H1 (cell line): ENCODE data around the gene AKIRIN2. TPM values are rescaled to one million over a fixed set of nuclear protein-coding genes. Genes with fewer than 3 reads are reported as not detected.

Experiments used
- CTCF ChIA-PET: fragments of 300-600 bp; sonication (Branson Sonifier 250); formaldehyde crosslinking; loops from one replicate; lab custom pipeline; 2021; ENCODE audit not compliant: partially characterized antibody; lab: Charles Lee
- POLR2A ChIA-PET: fragments of 300-600 bp; sonication (Branson Sonifier 250); formaldehyde crosslinking; loops from one replicate; lab custom pipeline; 2021; ENCODE audit warnings: inconsistent platforms; ENCODE audit not compliant: partially characterized antibody; lab: Charles Lee
- DNase-seq, 2 experiments: peaks; one replicate each; pipeline versions ENCODE4 v3.0.0 to v3.0.0-alpha.2; 2010 to 2022; ENCODE audit warnings: low spot score in 2 of 2, low read depth in 1 of 2, mixed read lengths in 1 of 2
- FAIRE-seq: peaks from 2 replicates; lab custom pipeline; 2011; peaks lifted over from hg19 to GRCh38; lab: Jason Lieb, UNC
- H2AFZ ChIP-seq: 2 replicates; pipeline ENCODE4 v1.8.1; 2012; ENCODE audit warnings: low read length, inconsistent platforms
- H2AK5ac ChIP-seq: 2 replicates; pipeline ENCODE4 v1.6.1; 2013; ENCODE audit warnings: low read depth, low read length
- H2BK120ac ChIP-seq: replicated peaks from 2 replicates; pipeline ENCODE3; 2013; ENCODE audit warnings: low read depth, low read length, inconsistent platforms
- H2BK12ac ChIP-seq: 2 replicates; pipeline ENCODE4 v1.6.1; 2013; ENCODE audit warnings: low read depth, low read length
- H2BK15ac ChIP-seq: 2 replicates; pipeline ENCODE4 v1.6.1; 2013; ENCODE audit warnings: low read length
- H2BK20ac ChIP-seq: 2 replicates; pipeline ENCODE4 v1.6.1; 2013; ENCODE audit warnings: low read length
- H2BK5ac ChIP-seq: 2 replicates; pipeline ENCODE4 v1.6.1; 2013; ENCODE audit warnings: low read depth, low read length
- H3K14ac ChIP-seq: 2 replicates; pipeline ENCODE4 v1.6.1; 2013; ENCODE audit warnings: inconsistent platforms; ENCODE audit not compliant: insufficient read length
- H3K18ac ChIP-seq: 2 replicates; pipeline ENCODE4 v1.6.1; 2013; ENCODE audit warnings: low read length; ENCODE audit errors: extremely low read depth
- H3K23ac ChIP-seq: 2 replicates; pipeline ENCODE4 v1.6.1; 2013; ENCODE audit warnings: inconsistent platforms; ENCODE audit not compliant: insufficient read length
- H3K23me2 ChIP-seq: 2 replicates; pipeline ENCODE4 v1.6.1; 2013; ENCODE audit warnings: low read depth, low read length
- H3K27ac ChIP-seq: 2 replicates; pipeline ENCODE4 v1.6.1; 2011; ENCODE audit warnings: low read depth, low read length, inconsistent platforms
- H3K27me3 ChIP-seq, 4 experiments: replicated peaks in 1 of 4; 1 replicate in 1 of 4; 2 replicates in 3 of 4; pipeline versions ENCODE4 v1.6.1 to v1.8.1; 2011 to 2013; ENCODE audit warnings: low read length in 3 of 4, mild to moderate bottlenecking in 3 of 4, inconsistent platforms in 2 of 4, mixed read lengths in 2 of 4, moderate library complexity in 1 of 4; ENCODE audit not compliant: control insufficient read depth in 3 of 4, insufficient read depth in 3 of 4; ENCODE audit errors: extremely low read depth in 1 of 4
- H3K36me3 ChIP-seq, 4 experiments: 2 replicates each; pipeline versions ENCODE4 v1.6.1 to v1.8.1; 2011 to 2013; ENCODE audit warnings: mild to moderate bottlenecking in 4 of 4, low read length in 3 of 4, moderate library complexity in 2 of 4, control low read depth in 1 of 4, inconsistent platforms in 1 of 4; ENCODE audit not compliant: insufficient read depth in 4 of 4, control insufficient read depth in 2 of 4
- H3K4ac ChIP-seq: replicated peaks from 2 replicates; pipeline ENCODE3; 2013; ENCODE audit warnings: low read length, low read depth, mixed read lengths, inconsistent platforms; ENCODE audit not compliant: insufficient read length
- H3K4me1 ChIP-seq, 4 experiments: replicated peaks in 1 of 4; 1 replicate in 1 of 4; 2 replicates in 3 of 4; pipeline versions ENCODE4 v1.6.1 to v1.8.1; 2011 to 2013; ENCODE audit warnings: low read length in 3 of 4, inconsistent platforms in 2 of 4, mixed read lengths in 1 of 4; ENCODE audit not compliant: insufficient read depth in 4 of 4, control insufficient read depth in 3 of 4
- H3K4me2 ChIP-seq, 2 experiments: 2 replicates each; pipeline versions ENCODE4 v1.6.1 to v1.8.1; 2011 to 2013; ENCODE audit warnings: low read depth in 2 of 2, low read length in 2 of 2, control low read depth in 1 of 2, inconsistent platforms in 1 of 2, mild to moderate bottlenecking in 1 of 2; ENCODE audit not compliant: insufficient read depth in 1 of 2
- H3K4me3 ChIP-seq, 4 experiments: fragments of 200-600, 300-600 bp in 1 of 4; sonication (generic), shearing (Covaris generic), sonication (Bioruptor Twin) in 1 of 4; 2 replicates each; pipeline versions ENCODE4 v1.5.1 to v1.8.1; 2011 to 2016; ENCODE audit warnings: low read length in 4 of 4, low read depth in 3 of 4, control low read depth in 2 of 4, inconsistent platforms in 2 of 4, mild to moderate bottlenecking in 2 of 4, mixed read lengths in 1 of 4, moderate library complexity in 1 of 4; ENCODE audit not compliant: insufficient read depth in 2 of 4; ENCODE audit errors: extremely low read depth in 1 of 4
- H3K56ac ChIP-seq: replicated peaks from 2 replicates; pipeline ENCODE3; 2013; ENCODE audit warnings: low read depth, mild to moderate bottlenecking, mixed read lengths, low read length, inconsistent platforms; ENCODE audit not compliant: insufficient read length
- H3K79me1 ChIP-seq: 2 replicates; pipeline ENCODE4 v1.6.1; 2013; ENCODE audit warnings: low read depth, low read length, control low read depth
- H3K79me2 ChIP-seq, 2 experiments: 2 replicates each; pipeline versions ENCODE4 v1.6.1 to v1.8.1; 2012 to 2013; ENCODE audit warnings: low read length in 2 of 2, mild to moderate bottlenecking in 2 of 2, inconsistent platforms in 1 of 2; ENCODE audit not compliant: insufficient read depth in 2 of 2, control insufficient read depth in 1 of 2
- H3K9ac ChIP-seq, 4 experiments: replicated peaks in 1 of 4; 1 replicate in 1 of 4; 2 replicates in 3 of 4; pipeline versions ENCODE4 v1.6.1 to v1.8.1; 2011 to 2013; ENCODE audit warnings: low read depth in 3 of 4, low read length in 3 of 4, control low read depth in 2 of 4, mild to moderate bottlenecking in 2 of 4, moderate library complexity in 2 of 4, inconsistent platforms in 1 of 4; ENCODE audit errors: extremely low read depth in 1 of 4
- H3K9me3 ChIP-seq, 2 experiments: 2 replicates each; pipeline versions ENCODE4 v1.6.1 to v1.8.1; 2012 to 2013; ENCODE audit warnings: mild to moderate bottlenecking in 2 of 2, moderate library complexity in 2 of 2, control low read depth in 1 of 2, inconsistent platforms in 1 of 2, low read depth in 1 of 2, low read length in 1 of 2, mixed read lengths in 1 of 2; ENCODE audit not compliant: insufficient read depth in 2 of 2
- H4K20me1 ChIP-seq, 2 experiments: replicated peaks in 1 of 2; 2 replicates each; pipeline versions ENCODE3 to v1.8.1; 2011 to 2013; ENCODE audit warnings: inconsistent platforms in 2 of 2, low read length in 2 of 2, mild to moderate bottlenecking in 1 of 2; ENCODE audit not compliant: insufficient read depth in 2 of 2, control insufficient read depth in 1 of 2
- H4K5ac ChIP-seq: 2 replicates; pipeline ENCODE4 v1.6.1; 2013; ENCODE audit warnings: low read length, low read depth, mixed read lengths, inconsistent platforms; ENCODE audit not compliant: insufficient read length
- H4K8ac ChIP-seq: 2 replicates; pipeline ENCODE4 v1.8.0; 2013; ENCODE audit warnings: mild to moderate bottlenecking, moderate library complexity, low read length, inconsistent platforms; ENCODE audit not compliant: insufficient read depth; ENCODE audit errors: extremely low read depth
- H4K91ac ChIP-seq: replicated peaks from 2 replicates; pipeline ENCODE3; 2013; ENCODE audit warnings: low read length, mixed read lengths, inconsistent platforms; ENCODE audit not compliant: insufficient read length
- BACH1 ChIP-seq: IDR thresholded peaks from 2 replicates; pipeline ENCODE4 v1.6.1; 2012; ENCODE audit warnings: low read length, improper control_type of control experiment
- BRCA1 ChIP-seq: IDR thresholded peaks from 2 replicates; pipeline ENCODE4 v1.6.1; 2012; ENCODE audit warnings: low read depth, low read length, improper control_type of control experiment
- E2F6 ChIP-seq: IDR thresholded peaks from 2 replicates; pipeline ENCODE4 v1.6.1; 2012; ENCODE audit warnings: inconsistent platforms
- JUN ChIP-seq: IDR thresholded peaks from 2 replicates; pipeline ENCODE4 v1.6.1; 2011; ENCODE audit warnings: low read depth, mild to moderate bottlenecking, improper control_type of control experiment, low read length
- JUND ChIP-seq: IDR thresholded peaks from 2 replicates; pipeline ENCODE4 v1.6.1; 2011; ENCODE audit warnings: mild to moderate bottlenecking, improper control_type of control experiment, low read length
- NRF1 ChIP-seq: IDR thresholded peaks from 2 replicates; pipeline ENCODE4 v1.6.1; 2011; ENCODE audit warnings: mild to moderate bottlenecking, low read depth, low read length, improper control_type of control experiment
- PHF8 ChIP-seq: fragments of 200-600 bp; sonication (generic); conservative IDR thresholded peaks from 2 replicates; pipeline ENCODE4 v1.7.1; 2012; ENCODE audit warnings: low read depth, mild to moderate bottlenecking, inconsistent platforms, low read length, moderate library complexity
- POLR2AphosphoS5 ChIP-seq: IDR thresholded peaks from 2 replicates; pipeline ENCODE4 v1.6.1; 2011; ENCODE audit warnings: low read depth, low read length
- SUZ12 ChIP-seq: fragments of 200-600 bp; sonication (generic); IDR thresholded peaks from 2 replicates; pipeline ENCODE4 v1.6.1; 2012; ENCODE audit warnings: mild to moderate bottlenecking, inconsistent platforms, low read length, moderate library complexity, mixed read lengths
- USF2 ChIP-seq: IDR thresholded peaks from 2 replicates; pipeline ENCODE4 v1.6.1; 2011; ENCODE audit warnings: low read length, improper control_type of control experiment
- WGBS, 2 experiments: shearing (Covaris generic) in 1 of 2; methylation state at CpG; one replicate each; pipeline versions ENCODE4 v1.1.6 to v1.1.7; 2013 to 2015; ENCODE audit warnings: low lambda C conversion rate in 2 of 2, mixed read lengths in 2 of 2, inconsistent platforms in 1 of 2, low coverage in 1 of 2, missing lambda C conversion rate in 1 of 2; ENCODE audit not compliant: insufficient replicate concordance in 2 of 2, insufficient coverage in 1 of 2, insufficient read length in 1 of 2; ENCODE audit errors: extremely low coverage in 1 of 2, missing lambda C conversion rate in 1 of 2; 5-methylcytosine and 5-hydroxymethylcytosine counted together
- polyA plus RNA-seq, 7 experiments: library from polyadenylated mRNA; depleted of rRNA in 3 of 7; stranded (reverse) in 5 of 7; unstranded in 2 of 7; fragments of >200 nt in 5 of 7; fragments of 200-250 nt in 2 of 7; gene quantifications; 1 replicate in 5 of 7; 2 replicates in 1 of 7; 4 replicates in 1 of 7; pipeline versions ENCODE4 v1.2.1 to v1.2.3, GENCODE V29; 2011 to 2013; ENCODE audit warnings: missing spikeins in 2 of 7, mixed read lengths in 2 of 7
- total RNA-seq: library from RNA; stranded (reverse); fragmentation: NEBNext Ultra II Directional; extraction: Animal tissue kit (Norgen Biotek cat#: 25700); gene quantifications from 2 replicates; pipeline ENCODE4 v1.2.1, GENCODE V29; 2021

The AKIRIN2 gene
- total and polyA plus RNA-seq, 2 of the 8 experiments (the other 6 are each of a cell fraction or from before 2014, with no cell fraction given) = 35.6 to 75.3 TPM

GRCh38 chr6:87645080-87645479, 57.0 kb downstream of the AKIRIN2 start:
- 95% methylated on average over 1 of the region's 1 CpG; no CpG with 5 or more reads in 1 of the 2 experiments for WGBS, 2 experiments
- Histone ChIP-seq H3K79me1 (no peaks in the 10 kb centered on the region), H2BK5ac (no peak overlapping the region), H3K27me3 (no peaks in the 10 kb centered on the region), H3K36me3 (no peaks in the 10 kb centered on the region; a peak in 2 of 8 replicates), H2BK20ac (no peak overlapping the region), H2BK15ac (no peak overlapping the region), H3K4me2 (no peak overlapping the region), H4K91ac (no peak overlapping the region), H2AK5ac (no peak overlapping the region), H2BK12ac (no peak overlapping the region), H3K56ac (no peak overlapping the region), H3K4me3 (no peak overlapping the region), H4K20me1 (peaks cover 0 to 3% of the 10 kb centered on the region in 2 experiments), H2BK120ac (no peak overlapping the region), H3K9me3 (no peaks in the 10 kb centered on the region), H3K79me2 (no peaks in the 10 kb centered on the region), H3K18ac (no peak overlapping the region), H3K14ac (no peak overlapping the region), H3K23ac (no peak overlapping the region), H3K27ac (no peak overlapping the region), H4K5ac (no peak overlapping the region), H3K4ac (no peak overlapping the region), H3K9ac (no peak overlapping the region), H2AFZ (no peak overlapping the region), H4K8ac (no peak overlapping the region), H3K4me1 (peaks cover 0 to 3% (median 0%) of the 10 kb centered on the region in 4 experiments; a peak in 1 of 7 replicates), H3K23me2 (no peaks in the 10 kb centered on the region)
- ChIA-PET POLR2A (interaction anchor here (0.6 to 1.2 kb wide), 3 partner anchors 9 to 990 kb away, joined by 3 to 5 read pairs (median 3); no protein-coding TSS in a partner anchor), CTCF (interaction anchor here (0.6 to 1.4 kb wide), 2 partner anchors 18 to 47 kb away, joined by 3 read pairs; no protein-coding TSS in a partner anchor)
- DNase-seq (no peak), FAIRE-seq (no peak)
- TF ChIP-seq SUZ12 (no peak), BRCA1 (no peak), E2F6 (no peak), PHF8 (no peak), POLR2AphosphoS5 (no peak), JUN (no peak), JUND (no peak), BACH1 (no peak), NRF1 (no peak), USF2 (no peak)
